OCI-LY3 (cell line): ENCODE measurements around the gene ARPC2.

ENCODE experiments used
- H2AFZ ChIP-seq: fragments of 200-600, 300-600 bp; shearing (Covaris generic); 2 replicates; pipeline ENCODE4 v1.6.0; 2014; ENCODE audit warnings: antibody characterized with exemption, low read depth, low read length
- H3K27ac ChIP-seq: fragments of 200-600, 300-600 bp; sonication (generic); 2 replicates; pipeline ENCODE4 v1.5.1; 2014; ENCODE audit warnings: mild to moderate bottlenecking, low read length, moderate library complexity, mixed read lengths
- H3K27me3 ChIP-seq: fragments of 200-600, 300-600 bp; sonication (generic); 2 replicates; pipeline ENCODE4 v1.6.1; 2014; ENCODE audit warnings: low read depth, low read length, mixed read lengths
- H3K36me3 ChIP-seq: fragments of 200-600, 300-600 bp; sonication (generic); replicated peaks from 2 replicates; pipeline ENCODE3; 2014; ENCODE audit warnings: low read depth, low read length, mixed read lengths
- H3K4me1 ChIP-seq: fragments of 300-600, 200-600 bp; sonication (generic); 2 replicates; pipeline ENCODE4 v1.6.1; 2014; ENCODE audit warnings: low read length, mixed read lengths
- H3K4me2 ChIP-seq: fragments of 200-600, 300-600 bp; sonication (generic); 2 replicates; pipeline ENCODE4 v1.6.1; 2014; ENCODE audit warnings: low read length, mixed read lengths
- H3K4me3 ChIP-seq: fragments of 300-600, 200-600 bp; sonication (generic); 2 replicates; pipeline ENCODE4 v1.5.1; 2014; ENCODE audit warnings: antibody characterized with exemption, mild to moderate bottlenecking, low read length, moderate library complexity
- H3K79me2 ChIP-seq: fragments of 300-600, 200-600 bp; shearing (Covaris generic); 2 replicates; pipeline ENCODE4 v1.6.1; 2014; ENCODE audit warnings: mild to moderate bottlenecking, low read length, mixed read lengths
- H3K9ac ChIP-seq: fragments of 300-600, 200-600 bp; shearing (Covaris generic); 2 replicates; pipeline ENCODE4 v1.6.0; 2014; ENCODE audit warnings: mild to moderate bottlenecking, low read length, moderate library complexity
- H3K9me3 ChIP-seq: fragments of 200-600, 300-600 bp; shearing (Covaris generic); 2 replicates; pipeline ENCODE4 v1.6.1; 2014; ENCODE audit warnings: low read length, mixed read lengths; ENCODE audit not compliant: insufficient read depth
- H4K20me1 ChIP-seq: fragments of 200-600, 300-600 bp; sonication (generic); 2 replicates; pipeline ENCODE4 v1.6.1; 2016; ENCODE audit warnings: low read length, mixed read lengths; ENCODE audit not compliant: insufficient read depth
- EZH2phosphoT487 ChIP-seq: fragments of 200-600 bp; shearing (Covaris generic); IDR thresholded peaks from 2 replicates; pipeline ENCODE4 v1.6.1; 2018; ENCODE audit warnings: antibody characterized with exemption, mixed run types, low read depth
- TF ChIP-seq, protein P1 (sequence below): fragments of 200-600, 300-600 bp; sonication (generic); IDR thresholded peaks from 2 replicates; pipeline ENCODE4 v1.5.1; 2014; ENCODE audit warnings: antibody characterized with exemption, low read length, low read depth

ARPC2 gene

DNA sequence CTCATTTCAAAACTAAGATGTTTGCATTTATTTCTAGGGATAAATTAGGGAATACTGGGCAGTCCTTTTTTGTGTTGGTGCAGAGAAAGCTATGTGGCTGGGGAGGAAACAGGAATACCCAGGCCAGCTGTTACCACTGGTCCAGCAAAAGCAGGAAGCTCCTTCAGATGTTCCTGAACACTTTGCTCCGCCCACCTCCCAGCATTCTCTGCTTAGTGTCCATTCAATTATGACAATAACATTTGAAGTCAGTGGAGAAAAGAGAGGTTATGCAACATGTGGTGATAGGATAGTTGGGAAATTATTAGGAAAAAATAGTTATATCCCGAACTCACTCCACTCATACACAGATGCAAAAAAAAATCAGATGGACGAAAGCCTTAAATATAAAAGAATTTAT is 22.1 kb upstream of the ARPC2 start:
- TF ChIP-seq EZH2phosphoT487, result no peak
- TF ChIP-seq, protein P1, sequence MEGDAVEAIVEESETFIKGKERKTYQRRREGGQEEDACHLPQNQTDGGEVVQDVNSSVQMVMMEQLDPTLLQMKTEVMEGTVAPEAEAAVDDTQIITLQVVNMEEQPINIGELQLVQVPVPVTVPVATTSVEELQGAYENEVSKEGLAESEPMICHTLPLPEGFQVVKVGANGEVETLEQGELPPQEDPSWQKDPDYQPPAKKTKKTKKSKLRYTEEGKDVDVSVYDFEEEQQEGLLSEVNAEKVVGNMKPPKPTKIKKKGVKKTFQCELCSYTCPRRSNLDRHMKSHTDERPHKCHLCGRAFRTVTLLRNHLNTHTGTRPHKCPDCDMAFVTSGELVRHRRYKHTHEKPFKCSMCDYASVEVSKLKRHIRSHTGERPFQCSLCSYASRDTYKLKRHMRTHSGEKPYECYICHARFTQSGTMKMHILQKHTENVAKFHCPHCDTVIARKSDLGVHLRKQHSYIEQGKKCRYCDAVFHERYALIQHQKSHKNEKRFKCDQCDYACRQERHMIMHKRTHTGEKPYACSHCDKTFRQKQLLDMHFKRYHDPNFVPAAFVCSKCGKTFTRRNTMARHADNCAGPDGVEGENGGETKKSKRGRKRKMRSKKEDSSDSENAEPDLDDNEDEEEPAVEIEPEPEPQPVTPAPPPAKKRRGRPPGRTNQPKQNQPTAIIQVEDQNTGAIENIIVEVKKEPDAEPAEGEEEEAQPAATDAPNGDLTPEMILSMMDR, result no peak
- Histone ChIP-seq H3K4me2 (no peak overlapping the region), H3K4me1 (no peaks in the 10 kb centered on the region), H3K27me3 (no peaks in the 10 kb centered on the region), H2AFZ (no peak overlapping the region), H3K4me3 (no peak overlapping the region), H3K36me3 (no peaks in the 10 kb centered on the region), H4K20me1 (no peaks in the 10 kb centered on the region), H3K9me3 (no peaks in the 10 kb centered on the region), H3K27ac (no peak overlapping the region), H3K79me2 (no peaks in the 10 kb centered on the region), H3K9ac (no peak overlapping the region)

DNA sequence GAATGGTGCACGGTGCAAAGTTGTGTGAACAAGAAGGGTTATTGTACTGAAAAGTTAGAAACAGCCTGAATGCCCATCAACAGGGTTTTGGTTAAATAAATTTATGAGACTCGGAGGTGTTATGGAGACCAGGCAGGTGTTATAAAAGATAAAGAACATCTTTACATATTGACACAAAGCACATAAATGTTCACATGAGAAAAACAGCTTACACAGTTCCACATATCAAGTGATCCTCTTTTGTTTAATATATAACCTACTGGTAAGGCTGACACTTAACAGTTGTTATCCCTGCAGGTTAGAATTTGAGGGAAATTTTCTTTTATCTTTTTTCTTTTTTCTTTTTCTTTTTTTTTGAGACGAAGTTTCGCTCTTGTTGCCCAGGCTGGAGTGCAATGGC is 20.0 kb upstream of the ARPC2 start:
- Histone ChIP-seq H3K4me1 (no peaks in the 10 kb centered on the region), H4K20me1 (no peaks in the 10 kb centered on the region), H3K4me3 (no peak overlapping the region), H3K36me3 (no peaks in the 10 kb centered on the region), H2AFZ (no peak overlapping the region), H3K4me2 (no peak overlapping the region), H3K9ac (no peak overlapping the region), H3K79me2 (no peaks in the 10 kb centered on the region), H3K27me3 (no peaks in the 10 kb centered on the region), H3K27ac (no peak overlapping the region), H3K9me3 (no peaks in the 10 kb centered on the region)
- TF ChIP-seq, protein P1, result no peak
- no peak for TF ChIP-seq EZH2phosphoT487

DNA sequence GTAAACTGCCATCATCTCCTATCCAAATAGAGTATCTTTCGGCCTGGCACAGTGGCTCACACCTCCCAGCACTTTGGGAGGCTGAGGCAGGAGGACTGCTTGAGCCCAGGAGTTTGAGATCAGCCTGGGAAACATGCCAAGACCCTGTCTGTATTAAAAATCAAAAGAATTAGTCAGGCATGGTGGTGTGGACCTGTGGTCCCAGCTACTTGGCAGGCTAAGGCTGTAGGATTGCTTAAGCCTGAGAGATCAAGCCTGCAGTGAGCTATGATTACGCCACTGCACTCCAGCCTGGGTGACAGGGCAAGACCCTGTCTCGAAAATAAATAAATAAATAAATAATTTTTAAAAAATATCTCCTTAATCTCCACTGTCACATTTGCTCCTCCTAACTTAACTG is 14.7 kb upstream of the ARPC2 start:
- Histone ChIP-seq H3K79me2 (no peaks in the 10 kb centered on the region), H3K4me3 (no peak overlapping the region), H3K36me3 (no peaks in the 10 kb centered on the region), H3K9ac (no peak overlapping the region), H3K27ac (no peak overlapping the region), H3K4me1 (no peaks in the 10 kb centered on the region), H3K27me3 (no peaks in the 10 kb centered on the region), H4K20me1 (no peaks in the 10 kb centered on the region), H3K4me2 (no peak overlapping the region), H3K9me3 (no peaks in the 10 kb centered on the region), H2AFZ (no peak overlapping the region)
- TF ChIP-seq, protein P1, result no peak
- no peak for TF ChIP-seq EZH2phosphoT487

DNA sequence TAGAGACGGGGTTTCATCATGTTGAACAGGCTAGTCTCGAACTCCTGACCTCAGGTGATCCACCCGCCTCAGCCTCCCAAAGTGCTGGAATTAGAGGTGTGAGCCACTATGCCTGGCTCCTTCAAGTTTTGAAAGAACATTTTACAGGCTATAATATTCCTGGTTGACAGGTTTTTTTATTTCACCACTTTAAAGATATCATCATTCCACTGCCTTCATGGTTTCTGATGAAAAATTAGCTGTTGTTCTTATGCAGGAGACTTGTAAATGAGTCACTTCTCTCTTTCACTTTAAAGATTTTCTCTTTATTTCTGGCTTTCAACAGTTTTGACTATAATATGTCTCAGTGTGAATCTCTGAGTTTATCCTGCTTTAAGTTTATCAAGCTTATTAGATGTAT is 7.9 kb upstream of the ARPC2 start:
- no peaks in the 10 kb centered on the region for H4K20me1 ChIP-seq
- no peaks in the 10 kb centered on the region for H3K79me2 ChIP-seq
- H3K4me2 ChIP-seq, result no peak overlapping the region
- H3K4me3 ChIP-seq, result no peak overlapping the region
- no peaks in the 10 kb centered on the region for H3K36me3 ChIP-seq
- no peak overlapping the region for H3K27ac ChIP-seq
- TF ChIP-seq EZH2phosphoT487, result no peak
- TF ChIP-seq, protein P1, result no peak
- H2AFZ ChIP-seq, result no peak overlapping the region
- no peaks in the 10 kb centered on the region for H3K9me3 ChIP-seq
- H3K4me1 ChIP-seq, result no peaks in the 10 kb centered on the region
- no peaks in the 10 kb centered on the region for H3K27me3 ChIP-seq
- no peak overlapping the region for H3K9ac ChIP-seq
